ENCODE data around the gene MVK.

Gene MVK

GRCh38 chr12:109631751-109632150 is 58.2 kb downstream of the MVK start:
- DNase-seq (ENCODE audit: extremely low read depth, insufficient read length), result no peak
- Histone ChIP-seq H3K36me3 (ENCODE audit: control insufficient read depth, insufficient read depth, low read length) (no peaks in the 10 kb centered on the region), H3K4me3 (replicated peaks; ENCODE audit: low read depth, low read length) (no peak overlapping the region), H3K27me3 (replicated peaks; ENCODE audit: control insufficient read depth, insufficient read depth, low read length) (no peaks in the 10 kb centered on the region; the same call in 1 of the 2 replicates)
- no peak for TF ChIP-seq CTCF (IDR thresholded peaks at IDR 0.05; ENCODE audit: insufficient read depth, low read length, poor library complexity, severe bottlenecking)

GRCh38 chr12:109632342-109632741 is 58.7 kb downstream of the MVK start:
- TF ChIP-seq CTCF (IDR thresholded peaks at IDR 0.05; ENCODE audit: insufficient read depth, low read length, poor library complexity, severe bottlenecking), result no peak
- Histone ChIP-seq H3K27me3 (replicated peaks; ENCODE audit: control insufficient read depth, insufficient read depth, low read length) (no peaks in the 10 kb centered on the region; the same call in 1 of the 2 replicates), H3K4me3 (replicated peaks; ENCODE audit: low read depth, low read length) (no peak overlapping the region), H3K36me3 (ENCODE audit: control insufficient read depth, insufficient read depth, low read length) (no peaks in the 10 kb centered on the region)
- no peak for DNase-seq (ENCODE audit: extremely low read depth, insufficient read length)

GRCh38 chr12:109635717-109636116 is 62.1 kb downstream of the MVK start:
- TF ChIP-seq CTCF (IDR thresholded peaks at IDR 0.05; ENCODE audit: insufficient read depth, low read length, poor library complexity, severe bottlenecking), result no peak
- no peak for DNase-seq (ENCODE audit: extremely low read depth, insufficient read length)
- H3K36me3 ChIP-seq (ENCODE audit: control insufficient read depth, insufficient read depth, low read length), result no peaks in the 10 kb centered on the region
- H3K27me3 ChIP-seq (replicated peaks; ENCODE audit: control insufficient read depth, insufficient read depth, low read length), result no peaks in the 10 kb centered on the region
- no peak overlapping the region for H3K4me3 ChIP-seq (replicated peaks; ENCODE audit: low read depth, low read length)

GRCh38 chr12:109637348-109637747 is 63.8 kb downstream of the MVK start:
- no peak for TF ChIP-seq CTCF (IDR thresholded peaks at IDR 0.05; ENCODE audit: insufficient read depth, low read length, poor library complexity, severe bottlenecking)
- Histone ChIP-seq H3K36me3 (ENCODE audit: control insufficient read depth, insufficient read depth, low read length) (no peaks in the 10 kb centered on the region), H3K4me3 (replicated peaks; ENCODE audit: low read depth, low read length) (no peak overlapping the region), H3K27me3 (replicated peaks; ENCODE audit: control insufficient read depth, insufficient read depth, low read length) (no peaks in the 10 kb centered on the region)
- DNase-seq (ENCODE audit: extremely low read depth, insufficient read length), result no peak

- H3K27me3 ChIP-seq (replicated peaks; ENCODE audit: control insufficient read depth, insufficient read depth, low read length), result no peaks in the 10 kb centered on the region
- no peak for TF ChIP-seq CTCF (IDR thresholded peaks at IDR 0.05; ENCODE audit: insufficient read depth, low read length, poor library complexity, severe bottlenecking)
- DNase-seq (ENCODE audit: extremely low read depth, insufficient read length), result no peak
- H3K36me3 ChIP-seq (ENCODE audit: control insufficient read depth, insufficient read depth, low read length), result no peaks in the 10 kb centered on the region
- H3K4me3 ChIP-seq (replicated peaks; ENCODE audit: low read depth, low read length), result no peak overlapping the region
Measured at GRCh38 chr12:109637996-109638395, 64.4 kb downstream of the MVK start.

- no peak for TF ChIP-seq CTCF (IDR thresholded peaks at IDR 0.05; ENCODE audit: insufficient read depth, low read length, poor library complexity, severe bottlenecking)
- no peak for DNase-seq (ENCODE audit: extremely low read depth, insufficient read length)
- no peak overlapping the region for H3K4me3 ChIP-seq (replicated peaks; ENCODE audit: low read depth, low read length)
- H3K27me3 ChIP-seq (replicated peaks; ENCODE audit: control insufficient read depth, insufficient read depth, low read length), result no peaks in the 10 kb centered on the region
- H3K36me3 ChIP-seq (ENCODE audit: control insufficient read depth, insufficient read depth, low read length), result no peaks in the 10 kb centered on the region
Measured at GRCh38 chr12:109638735-109639134, 65.1 kb downstream of the MVK start.
